ENCODE data around the gene ARRDC1.
A peak's percentile ranks its signal among the peaks of the same experiment; 100 is the strongest.

Gene ARRDC1

DNA sequence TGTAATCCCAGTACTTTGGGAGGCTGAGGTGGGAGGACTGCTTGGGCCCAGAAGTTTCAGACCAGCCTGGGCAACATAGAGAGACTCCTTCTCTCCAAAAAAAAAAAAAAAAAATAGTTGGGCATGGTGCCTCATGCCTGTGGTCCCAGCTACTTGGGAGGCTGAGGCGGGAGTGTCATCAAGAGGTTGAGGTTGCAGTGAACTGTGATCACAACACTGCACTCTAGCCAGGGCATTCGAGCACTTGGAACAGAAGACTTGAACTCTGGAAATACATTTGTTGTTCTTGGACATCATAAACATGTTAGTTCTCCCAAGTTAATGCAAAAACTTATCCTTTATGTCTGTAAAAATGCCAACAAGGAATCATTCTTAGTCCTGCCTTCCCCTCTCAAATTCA, 42.9 kb downstream of the ARRDC1 start:
- DNase-seq (ENCODE audit: low read depth) = peak; percentile 35
- no peak for TF ChIP-seq CTCF (conservative IDR thresholded peaks at IDR 0.05; ENCODE audit: low read depth, low read length)
- H3K4me3 ChIP-seq (ENCODE audit: low read depth, low read length) = no peak overlapping the region

- DNase-seq (ENCODE audit: low read depth) = no peak
- no peak overlapping the region for H3K4me3 ChIP-seq (ENCODE audit: low read depth, low read length)
- no peak for TF ChIP-seq CTCF (conservative IDR thresholded peaks at IDR 0.05; ENCODE audit: low read depth, low read length)
Measured at GRCh38 chr9:137649553-137649952, 44.1 kb downstream of the ARRDC1 start.

- TF ChIP-seq CTCF (conservative IDR thresholded peaks at IDR 0.05; ENCODE audit: low read depth, low read length) = no peak
- DNase-seq (ENCODE audit: low read depth) = no peak
- no peak overlapping the region for H3K4me3 ChIP-seq (ENCODE audit: low read depth, low read length)
Measured at GRCh38 chr9:137650259-137650658, 44.8 kb downstream of the ARRDC1 start.

DNA sequence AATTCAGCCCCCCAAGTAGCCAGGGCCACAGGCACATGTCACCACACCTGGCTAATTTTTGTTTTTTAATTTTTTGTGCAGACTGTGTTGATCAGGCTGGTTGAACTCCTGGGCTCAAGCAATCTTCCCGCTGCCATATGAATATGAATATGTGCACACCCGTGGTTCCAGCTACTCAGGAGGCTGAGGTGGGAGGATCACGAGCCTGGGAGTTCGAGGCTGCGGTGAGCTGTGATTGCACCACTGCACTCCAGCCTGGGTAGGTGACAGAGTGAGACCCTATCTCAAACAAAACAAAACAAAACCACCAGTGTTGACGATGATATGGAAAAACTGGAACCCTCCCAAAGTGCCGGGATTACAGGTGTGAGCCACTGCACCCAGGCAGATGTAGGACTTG, 45.3 kb downstream of the ARRDC1 start:
- DNase-seq (ENCODE audit: low read depth) = no peak
- no peak for TF ChIP-seq CTCF (conservative IDR thresholded peaks at IDR 0.05; ENCODE audit: low read depth, low read length)
- no peak overlapping the region for H3K4me3 ChIP-seq (ENCODE audit: low read depth, low read length)

- TF ChIP-seq CTCF (conservative IDR thresholded peaks at IDR 0.05; ENCODE audit: low read depth, low read length) = no peak
- no peak overlapping the region for H3K4me3 ChIP-seq (ENCODE audit: low read depth, low read length)
- DNase-seq (ENCODE audit: low read depth) = no peak
Measured at GRCh38 chr9:137656416-137656815, 50.9 kb downstream of the ARRDC1 start.

- no peak for TF ChIP-seq CTCF (conservative IDR thresholded peaks at IDR 0.05; ENCODE audit: low read depth, low read length)
- DNase-seq (ENCODE audit: low read depth) = no peak
- H3K4me3 ChIP-seq (ENCODE audit: low read depth, low read length) = no peak overlapping the region
Measured at GRCh38 chr9:137657606-137658005, 52.1 kb downstream of the ARRDC1 start.

GRCh38 chr9:137658781-137659180, 53.3 kb downstream of the ARRDC1 start:
- no peak for TF ChIP-seq CTCF (conservative IDR thresholded peaks at IDR 0.05; ENCODE audit: low read depth, low read length)
- no peak for DNase-seq (ENCODE audit: low read depth)
- H3K4me3 ChIP-seq (ENCODE audit: low read depth, low read length) = no peak overlapping the region
